Regular cardiac myocyte (primary cell): ENCODE measurements around the gene MLLT11. TPM values are rescaled to one million over a fixed set of nuclear protein-coding genes. Genes with fewer than 3 reads are reported as not detected.

Source experiments
- total RNA-seq: library from RNA; depleted of rRNA; stranded (reverse); fragments of >200 nt; gene quantifications from 2 replicates; pipeline ENCODE4 v1.2.3, GENCODE V29; 2014

MLLT11 gene, protein sequence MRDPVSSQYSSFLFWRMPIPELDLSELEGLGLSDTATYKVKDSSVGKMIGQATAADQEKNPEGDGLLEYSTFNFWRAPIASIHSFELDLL
- total RNA-seq = 5.9 and 6.3 TPM in 2 replicates

DNA sequence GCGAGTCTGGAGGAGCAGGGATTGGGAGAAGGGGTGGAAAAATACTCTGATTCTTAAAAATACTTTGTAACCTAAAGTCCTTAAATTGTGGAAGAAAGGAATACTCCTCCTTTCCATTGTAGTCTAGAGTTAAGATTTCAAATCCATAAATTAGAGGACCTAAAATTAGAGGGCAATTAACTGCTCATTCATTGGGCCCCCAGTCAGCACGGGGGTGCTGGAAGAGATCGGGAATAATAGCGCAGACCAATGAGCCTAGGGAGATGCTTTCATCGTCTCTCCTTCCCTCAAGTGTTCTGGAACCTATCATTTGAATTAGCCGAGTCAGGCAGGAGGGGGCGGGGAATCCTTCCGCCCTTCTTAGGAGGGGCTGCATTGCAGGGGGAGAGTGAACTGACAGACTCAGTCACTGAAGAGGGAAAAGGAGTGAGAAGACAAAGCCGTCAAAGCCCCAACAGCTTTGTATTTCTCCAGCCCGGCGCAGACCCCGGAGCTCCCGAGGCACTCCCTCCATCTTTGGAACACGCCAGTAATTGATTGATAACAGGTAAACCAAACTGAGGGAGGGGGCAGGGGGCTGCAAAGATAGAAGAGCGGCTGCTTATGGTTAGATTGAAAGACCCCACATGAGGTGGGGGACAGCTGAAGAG, at the start of gene MLLT11:
Gene MLLT11, plus strand, starts transcription at position 391 of the 650 bp plus-strand sequence. CDS start 6,828 bp downstream, outside the sequence.

DNA sequence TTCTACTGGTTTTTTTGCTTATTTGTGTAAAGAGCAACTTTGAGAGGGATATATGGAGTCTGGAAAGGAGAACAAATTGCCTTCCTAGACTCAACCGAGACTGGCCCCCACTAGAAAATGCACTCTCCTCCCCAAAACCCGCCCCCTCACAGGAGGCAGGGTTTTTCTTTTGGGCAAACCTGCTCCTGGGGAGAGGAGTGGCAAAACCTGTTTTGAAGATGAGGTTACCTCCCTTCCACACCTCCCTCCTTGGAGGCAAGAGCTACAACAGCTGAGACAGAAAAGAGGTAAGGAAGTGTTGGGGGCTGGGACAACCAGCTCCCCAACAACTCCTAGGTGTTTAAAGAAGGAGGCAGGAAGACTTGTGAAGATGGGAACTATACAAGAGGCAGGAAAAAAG, 23.8 kb upstream of the MLLT11 start, which contains the start of gene BNIPL:
Gene BNIPL, plus strand, starts transcription at position 231 of the 400 bp plus-strand sequence. Its CDS starts 140 bp downstream, at position 371.

DNA sequence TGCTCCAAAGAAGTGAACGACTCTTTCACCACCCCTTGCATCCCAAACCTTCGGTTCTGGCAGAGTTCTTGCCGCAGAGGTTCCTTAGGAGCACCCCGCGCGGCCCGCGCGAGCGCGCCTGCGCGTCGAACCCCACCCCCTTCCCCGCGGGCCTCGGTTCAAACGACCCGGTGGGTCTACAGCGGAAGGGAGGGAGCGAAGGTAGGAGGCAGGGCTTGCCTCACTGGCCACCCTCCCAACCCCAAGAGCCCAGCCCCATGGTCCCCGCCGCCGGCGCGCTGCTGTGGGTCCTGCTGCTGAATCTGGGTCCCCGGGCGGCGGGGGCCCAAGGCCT, 12.6 kb upstream of the MLLT11 start, which contains the start of gene C1orf56:
Gene C1orf56, plus strand, starts transcription at position 161 of the 334 bp plus-strand sequence. Its CDS starts 97 bp downstream, at position 258.

DNA sequence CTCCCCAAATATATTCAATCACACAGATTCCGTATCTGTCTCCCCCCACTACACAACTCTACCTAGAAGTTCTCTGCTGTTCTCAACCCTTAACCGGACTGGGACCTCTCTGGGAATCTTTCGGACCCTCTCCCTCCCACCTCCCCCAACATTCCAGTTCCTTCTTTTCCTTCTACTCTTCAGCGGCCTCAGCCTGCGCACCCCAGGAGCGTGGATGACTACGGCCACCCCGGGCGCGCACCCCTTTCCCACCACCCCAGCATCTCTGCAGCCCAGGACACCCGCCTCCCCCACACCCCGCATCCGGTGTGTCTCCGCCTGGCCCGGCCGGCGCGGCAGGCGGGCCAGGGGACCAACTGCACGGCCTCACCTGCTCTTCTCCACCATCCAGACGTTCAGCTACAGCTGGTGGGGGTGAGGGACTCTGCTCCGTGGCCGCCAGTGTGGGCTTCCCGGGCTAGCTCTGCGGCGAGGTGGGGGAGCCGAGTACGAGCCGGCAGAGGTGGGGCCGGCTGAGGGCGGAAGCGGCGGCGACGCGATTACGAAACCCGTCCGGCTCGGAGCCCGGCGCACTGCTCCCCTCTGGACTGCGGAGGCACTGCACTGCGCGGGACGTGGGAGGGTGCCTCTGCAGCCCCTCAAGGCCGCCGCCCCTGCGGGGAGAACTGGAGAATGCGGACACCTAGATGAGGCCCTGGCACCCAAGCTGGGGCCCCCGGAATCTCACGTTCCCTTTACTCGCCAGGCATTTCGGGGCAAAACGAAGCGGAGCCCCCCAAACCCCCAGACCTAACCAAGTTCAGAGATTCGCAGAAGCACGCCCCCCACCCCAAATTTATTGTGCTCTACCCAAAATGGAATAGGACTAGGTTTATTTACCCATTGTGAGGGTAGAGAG, 839 bp upstream of the MLLT11 start, which contains the start of gene CDC42SE1:
Gene CDC42SE1, minus strand, starts transcription at position 514 of the 898 bp plus-strand sequence. CDS start 3,892 bp downstream, outside the sequence.

DNA sequence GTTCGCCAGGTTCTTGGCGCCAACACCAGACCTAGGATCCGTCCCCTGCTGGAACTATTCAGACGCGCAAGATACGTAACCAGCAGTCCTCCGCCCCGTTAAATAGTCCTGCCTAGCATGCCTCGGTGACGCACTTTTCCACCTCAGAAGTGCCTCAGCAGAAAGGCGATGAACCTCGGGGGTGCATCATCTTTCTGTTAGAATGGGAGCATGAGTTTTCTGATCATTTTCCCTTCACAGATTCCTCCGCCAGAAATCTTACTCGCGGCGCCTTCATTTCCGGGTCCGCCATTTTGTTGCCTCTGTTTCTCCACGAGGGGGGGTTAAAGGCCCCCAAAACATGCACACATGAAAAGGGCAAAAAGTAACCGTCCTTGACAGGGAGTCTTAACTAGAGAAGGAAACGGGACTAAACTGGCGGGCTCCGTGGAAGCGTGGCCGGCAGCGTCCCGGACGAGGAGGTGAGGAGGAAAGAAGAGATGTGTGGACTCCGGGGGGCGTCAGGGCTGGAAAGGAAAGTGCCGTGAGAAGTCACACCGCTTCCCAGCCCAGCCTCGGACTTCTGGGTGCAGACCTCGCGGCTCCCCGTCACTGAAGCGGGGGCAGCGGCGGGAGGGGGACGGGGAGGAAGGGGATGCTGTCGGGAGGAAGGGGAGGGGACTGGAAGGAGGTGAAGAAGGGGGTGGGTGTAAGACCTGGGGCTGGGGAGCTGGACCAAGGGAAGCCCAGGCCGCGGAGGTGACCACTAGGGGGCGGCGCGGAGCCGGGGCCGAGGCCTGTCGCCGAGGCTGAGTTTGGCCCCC, 10.5 kb downstream of the MLLT11 start, which contains the start of gene GABPB2:
Gene GABPB2, plus strand, starts transcription at position 288 of the 803 bp plus-strand sequence. CDS start 17,429 bp downstream, outside the sequence.

Other genes starting within 250 kb of the MLLT11 start
- 28.2 and 37.5 TPM in 2 replicates for gene ARNT, start 183.8 kb upstream of the MLLT11 start, total RNA-seq
- gene CTXND2, start 173.3 kb upstream of the MLLT11 start, total RNA-seq = not detected in 2 replicates
- gene SETDB1, start 134.0 kb upstream of the MLLT11 start, total RNA-seq = 21.9 and 26.8 TPM in 2 replicates
- gene CERS2, start 85.6 kb upstream of the MLLT11 start, total RNA-seq = 108 and 150 TPM in 2 replicates
- not detected in 2 replicates for gene ANXA9, start 78.1 kb upstream of the MLLT11 start, total RNA-seq
- gene MINDY1, start 53.5 kb upstream of the MLLT11 start, total RNA-seq = 6.5 and 8.5 TPM in 2 replicates
- 5.9 and 10.7 TPM in 2 replicates for gene PRUNE1, start 51.9 kb upstream of the MLLT11 start, total RNA-seq
- 0.28 and 0.38 TPM in 2 replicates for gene BNIPL, start 23.8 kb upstream of the MLLT11 start, total RNA-seq
- 1.5 and 1.7 TPM in 2 replicates for gene C1orf56, start 12.6 kb upstream of the MLLT11 start, total RNA-seq
- gene CDC42SE1, start 775 bp upstream of the MLLT11 start, total RNA-seq = 46.2 and 69.2 TPM in 2 replicates
- 21.3 and 21.7 TPM in 2 replicates for gene GABPB2, start 10.4 kb downstream of the MLLT11 start, total RNA-seq
- 1.1 and 1.3 TPM in 2 replicates for gene SEMA6C, start 86.2 kb downstream of the MLLT11 start, total RNA-seq
- gene TNFAIP8L2, start 96.3 kb downstream of the MLLT11 start, total RNA-seq = not detected in 2 replicates
- gene LYSMD1, start 105.5 kb downstream of the MLLT11 start, total RNA-seq = 3.9 and 6.7 TPM in 2 replicates
- gene SCNM1, start 105.7 kb downstream of the MLLT11 start, total RNA-seq = 20.1 and 25.7 TPM in 2 replicates
- 0.19 TPM in 1 of 2 replicates, not detected in the other for gene TMOD4, start 115.6 kb downstream of the MLLT11 start, total RNA-seq
- 37.2 and 53.1 TPM in 2 replicates for gene VPS72, start 129.8 kb downstream of the MLLT11 start, total RNA-seq
- 54.7 and 58.3 TPM in 2 replicates for gene PIP5K1A, start 138.2 kb downstream of the MLLT11 start, total RNA-seq
- 194 and 281 TPM in 2 replicates for gene PSMD4, start 194.3 kb downstream of the MLLT11 start, total RNA-seq
- 7.1 and 7.6 TPM in 2 replicates for gene ZNF687, start 221.9 kb downstream of the MLLT11 start, total RNA-seq